ENCODE measurements around the gene DIPK1A. TPM values are rescaled to one million over a fixed set of nuclear protein-coding genes. Genes with fewer than 3 reads are reported as not detected.

Gene DIPK1A
- total RNA-seq, 2 donors from 2014 or later, result 14.3 to 14.4 TPM

GRCh38 chr1:92879316-92879968 is 81.8 kb downstream of the DIPK1A start:
- no peak for TF ChIP-seq CTCF (IDR thresholded peaks at IDR 0.05)
- Histone ChIP-seq H3K4me3 (no peak overlapping the region), H3K27me3 (no peaks in the 10 kb centered on the region), H3K4me1 (peaks cover 5% of the 10 kb centered on the region), H3K9ac (ENCODE audit: low read depth in 2 of 2, low read length in 2 of 2) (no peak overlapping the region), H3K9me3 (no peaks in the 10 kb centered on the region), H3K27ac (no peak overlapping the region), H3K36me3 (no peaks in the 10 kb centered on the region)
- no peak for DNase-seq
- intact Hi-C loops (cut with DNase I), result no loop called here

- H3K4me3 ChIP-seq, result no peak overlapping the region
- TF ChIP-seq CTCF (IDR thresholded peaks at IDR 0.05), result no peak
- no peak overlapping the region for H3K9ac ChIP-seq (ENCODE audit: low read depth in 2 of 2, low read length in 2 of 2)
- no peak for DNase-seq
- H3K27me3 ChIP-seq, result no peaks in the 10 kb centered on the region
- H3K4me1 ChIP-seq, result peaks cover 5% of the 10 kb centered on the region
- H3K36me3 ChIP-seq, result no peaks in the 10 kb centered on the region
- no peak overlapping the region for H3K27ac ChIP-seq
- no peaks in the 10 kb centered on the region for H3K9me3 ChIP-seq
- intact Hi-C loops (cut with DNase I), result no loop called here
Observed at GRCh38 chr1:92877792-92878191, 83.5 kb downstream of the DIPK1A start.

DNA sequence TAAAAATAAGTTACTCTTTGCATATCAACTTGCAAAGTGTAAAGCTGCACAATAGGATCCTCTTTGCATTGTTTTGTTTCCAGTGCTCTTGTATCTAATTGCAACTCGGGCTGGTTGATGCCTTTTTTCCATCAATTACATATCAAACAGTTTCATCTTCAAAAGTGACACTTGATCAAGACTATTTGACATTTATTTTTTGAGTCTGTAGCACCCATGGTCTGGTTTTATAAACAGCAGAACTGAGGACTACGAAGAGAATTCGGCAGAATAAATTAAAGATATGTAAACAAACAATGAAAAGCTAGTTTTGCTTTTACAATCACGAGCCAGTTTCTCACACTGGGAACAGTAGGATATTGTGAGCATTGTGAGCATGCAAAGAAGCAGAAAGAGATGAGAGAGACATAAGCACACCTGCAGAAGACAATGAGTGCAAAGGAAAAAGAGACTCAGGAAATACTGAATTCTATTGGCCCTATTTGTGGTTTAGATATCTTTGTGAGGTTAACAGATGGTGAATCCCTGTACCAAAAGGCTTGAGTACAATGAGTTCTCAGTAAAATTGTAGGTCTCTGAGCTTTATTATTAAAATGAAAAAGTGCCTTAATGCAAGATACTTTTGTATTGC is 84.1 kb downstream of the DIPK1A start:
- no peak for DNase-seq
- Histone ChIP-seq H3K27ac (no peak overlapping the region), H3K9me3 (no peaks in the 10 kb centered on the region), H3K27me3 (no peaks in the 10 kb centered on the region), H3K36me3 (no peaks in the 10 kb centered on the region), H3K9ac (ENCODE audit: low read depth in 2 of 2, low read length in 2 of 2) (no peak overlapping the region), H3K4me1 (peaks cover 5% of the 10 kb centered on the region), H3K4me3 (no peak overlapping the region)
- intact Hi-C loops (cut with DNase I), result no loop called here
- TF ChIP-seq CTCF (IDR thresholded peaks at IDR 0.05), result no peak

GRCh38 chr1:92876351-92876750 is 84.9 kb downstream of the DIPK1A start:
- Histone ChIP-seq H3K27ac (peak overlapping the region; percentile 10), H3K27me3 (no peaks in the 10 kb centered on the region), H3K36me3 (no peaks in the 10 kb centered on the region), H3K9ac (ENCODE audit: low read depth in 2 of 2, low read length in 2 of 2) (no peak overlapping the region), H3K9me3 (no peaks in the 10 kb centered on the region), H3K4me3 (no peak overlapping the region), H3K4me1 (peaks cover 5% of the 10 kb centered on the region)
- no peak for TF ChIP-seq CTCF (IDR thresholded peaks at IDR 0.05)
- DNase-seq, result no peak
- intact Hi-C loops (cut with DNase I), result no loop called here

DNA sequence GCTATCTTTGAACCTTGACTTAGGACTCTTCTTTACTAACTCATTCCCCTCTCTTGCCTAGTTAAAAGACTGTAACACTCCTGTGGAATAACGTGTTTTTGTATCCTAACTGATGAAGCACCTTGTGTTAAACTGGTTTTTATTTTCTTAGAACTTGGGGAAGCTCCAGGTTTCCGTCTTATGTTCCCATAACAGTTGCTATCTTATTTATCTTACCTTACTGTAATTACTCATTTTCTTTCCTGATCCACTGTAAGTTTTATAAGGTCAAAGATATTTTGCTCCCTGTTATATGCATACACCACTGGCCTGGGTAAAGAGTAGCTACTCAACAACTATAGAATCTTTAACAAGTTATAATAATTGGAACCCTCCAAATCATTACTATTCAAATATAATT is 86.3 kb downstream of the DIPK1A start:
- no peak for TF ChIP-seq CTCF (IDR thresholded peaks at IDR 0.05)
- no peaks in the 10 kb centered on the region for H3K36me3 ChIP-seq
- no peak overlapping the region for H3K27ac ChIP-seq
- H3K4me3 ChIP-seq, result no peak overlapping the region
- no peaks in the 10 kb centered on the region for H3K9me3 ChIP-seq
- peaks cover 5% of the 10 kb centered on the region for H3K4me1 ChIP-seq
- DNase-seq, result no peak
- intact Hi-C loops (cut with DNase I), result no loop called here
- H3K27me3 ChIP-seq, result no peaks in the 10 kb centered on the region
- no peak overlapping the region for H3K9ac ChIP-seq (ENCODE audit: low read depth in 2 of 2, low read length in 2 of 2)

Measured in colonic mucosa (tissue), 4 donors.